Endodermal cell (in vitro differentiated cells): ENCODE results near the gene NEK10. TPM values are rescaled to one million over a fixed set of nuclear protein-coding genes. Genes with fewer than 3 reads are reported as not detected.

ENCODE experiments used
- DNase-seq: peaks from one replicate; pipeline ENCODE4 v3.0.0-alpha.2; 2017
- H3K27ac ChIP-seq: 2 replicates; pipeline ENCODE4 v1.5.1; 2013; ENCODE audit warnings: mild to moderate bottlenecking, low read depth, low read length, moderate library complexity
- H3K27me3 ChIP-seq: 2 replicates; pipeline ENCODE4 v1.6.1; 2013; ENCODE audit warnings: mild to moderate bottlenecking, low read length, moderate library complexity; ENCODE audit not compliant: insufficient read depth, control insufficient read depth, poor library complexity, severe bottlenecking
- H3K36me3 ChIP-seq: 2 replicates; pipeline ENCODE4 v1.7.0; 2013; ENCODE audit warnings: mild to moderate bottlenecking, low read length, moderate library complexity; ENCODE audit not compliant: control insufficient read depth, insufficient read depth
- H3K4me1 ChIP-seq: one replicate; pipeline ENCODE4 v1.7.0; 2013; ENCODE audit warnings: low read length; ENCODE audit not compliant: control insufficient read depth, insufficient read depth
- H3K4me3 ChIP-seq: 2 replicates; pipeline ENCODE4 v1.5.1; 2013; ENCODE audit warnings: mild to moderate bottlenecking, low read length, moderate library complexity
- H3K9ac ChIP-seq: 2 replicates; pipeline ENCODE4 v1.6.1; 2013; ENCODE audit warnings: mild to moderate bottlenecking, low read length, moderate library complexity; ENCODE audit not compliant: poor library complexity, severe bottlenecking; ENCODE audit errors: extremely low read depth
- H3K9me3 ChIP-seq: 2 replicates; pipeline ENCODE4 v1.6.1; 2013; ENCODE audit warnings: mild to moderate bottlenecking, low read length, moderate library complexity; ENCODE audit not compliant: control insufficient read depth
- H3K27ac Mint-ChIP-seq: 2 replicates; pipeline ENCODE4 v1.8.0; 2020; ENCODE audit warnings: mixed read lengths
- H3K27me3 Mint-ChIP-seq: 2 replicates; pipeline ENCODE4 v1.8.0; 2021; ENCODE audit warnings: mild to moderate bottlenecking, mixed read lengths; ENCODE audit not compliant: insufficient read depth
- H3K36me3 Mint-ChIP-seq: 2 replicates; pipeline ENCODE4 v1.8.0; 2020; ENCODE audit warnings: low read depth, mixed read lengths
- H3K4me1 Mint-ChIP-seq: 2 replicates; pipeline ENCODE4 v1.8.0; 2020; ENCODE audit warnings: mixed read lengths
- H3K4me3 Mint-ChIP-seq: 2 replicates; pipeline ENCODE4 v1.8.0; 2020; ENCODE audit warnings: mild to moderate bottlenecking, moderate library complexity, mixed read lengths
- H3K9me3 Mint-ChIP-seq: 2 replicates; pipeline ENCODE4 v1.8.0; 2020; ENCODE audit warnings: mild to moderate bottlenecking, mixed read lengths
- WGBS, 2 experiments: methylation state at CpG; one replicate each; pipeline versions ENCODE4 v1.1.5 to v1.1.7; 2013; ENCODE audit warnings: missing lambda C conversion rate in 2 of 2, mixed read lengths in 1 of 2; ENCODE audit not compliant: insufficient coverage in 1 of 2, insufficient read length in 1 of 2; 5-methylcytosine and 5-hydroxymethylcytosine counted together
- total RNA-seq, 2 donors: library from RNA; stranded (reverse); fragmentation: NEBNext Ultra II Directional in 1 of 2; extraction: Animal tissue kit (Norgen Biotek cat#: 25700) in 1 of 2; gene quantifications; 2 replicates in 1 of 2; 3 replicates in 1 of 2; pipeline ENCODE4 v1.2.1, GENCODE V29; 2021
- TF ChIP-seq, protein P1 (sequence below): fragments of 200-600 bp; sonication (generic); conservative IDR thresholded peaks from 2 replicates; pipeline ENCODE4 v1.5.0; 2021; ENCODE audit warnings: antibody characterized with exemption, mild to moderate bottlenecking

Gene NEK10
- total RNA-seq, 2 donors from 2014 or later: 1.3 to 2.4 TPM

GRCh38 chr3:27376109-27376772 lies 7.1 kb upstream of the NEK10 start:
- Histone ChIP-seq H3K4me1 (no peaks in the 10 kb centered on the region), H3K36me3 (peaks cover 43% of the 10 kb centered on the region), H3K27me3 (no peaks in the 10 kb centered on the region), H3K9me3 (no peaks in the 10 kb centered on the region), H3K4me3 (no peak overlapping the region), H3K9ac (no peak overlapping the region), H3K27ac (no peak overlapping the region)
- no peak for DNase-seq
- Mint-ChIP-seq H3K27ac (no peak overlapping the region), H3K4me1 (no peaks in the 10 kb centered on the region), H3K9me3 (no peaks in the 10 kb centered on the region), H3K36me3 (peaks cover 17% of the 10 kb centered on the region), H3K4me3 (no peak overlapping the region), H3K27me3 (no peaks in the 10 kb centered on the region)
- 98 to 100% methylated on average over 2 to 5 of the region's 6 CpGs for WGBS, 2 experiments
- TF ChIP-seq, protein P1, sequence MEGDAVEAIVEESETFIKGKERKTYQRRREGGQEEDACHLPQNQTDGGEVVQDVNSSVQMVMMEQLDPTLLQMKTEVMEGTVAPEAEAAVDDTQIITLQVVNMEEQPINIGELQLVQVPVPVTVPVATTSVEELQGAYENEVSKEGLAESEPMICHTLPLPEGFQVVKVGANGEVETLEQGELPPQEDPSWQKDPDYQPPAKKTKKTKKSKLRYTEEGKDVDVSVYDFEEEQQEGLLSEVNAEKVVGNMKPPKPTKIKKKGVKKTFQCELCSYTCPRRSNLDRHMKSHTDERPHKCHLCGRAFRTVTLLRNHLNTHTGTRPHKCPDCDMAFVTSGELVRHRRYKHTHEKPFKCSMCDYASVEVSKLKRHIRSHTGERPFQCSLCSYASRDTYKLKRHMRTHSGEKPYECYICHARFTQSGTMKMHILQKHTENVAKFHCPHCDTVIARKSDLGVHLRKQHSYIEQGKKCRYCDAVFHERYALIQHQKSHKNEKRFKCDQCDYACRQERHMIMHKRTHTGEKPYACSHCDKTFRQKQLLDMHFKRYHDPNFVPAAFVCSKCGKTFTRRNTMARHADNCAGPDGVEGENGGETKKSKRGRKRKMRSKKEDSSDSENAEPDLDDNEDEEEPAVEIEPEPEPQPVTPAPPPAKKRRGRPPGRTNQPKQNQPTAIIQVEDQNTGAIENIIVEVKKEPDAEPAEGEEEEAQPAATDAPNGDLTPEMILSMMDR: no peak

- 94 to 100% methylated on average over 1 of the region's 1 CpG for WGBS, 2 experiments
- Histone ChIP-seq H3K27me3 (peaks cover 4% of the 10 kb centered on the region), H3K27ac (no peak overlapping the region), H3K36me3 (no peaks in the 10 kb centered on the region), H3K9me3 (no peaks in the 10 kb centered on the region), H3K4me1 (no peaks in the 10 kb centered on the region), H3K9ac (no peak overlapping the region), H3K4me3 (no peak overlapping the region)
- no peaks in the 10 kb centered on the region for H3K36me3 Mint-ChIP-seq
- H3K4me1 Mint-ChIP-seq: peaks cover 4% of the 10 kb centered on the region
- H3K9me3 Mint-ChIP-seq: no peaks in the 10 kb centered on the region
- peaks cover 11% of the 10 kb centered on the region for H3K27me3 Mint-ChIP-seq
- no peak overlapping the region for H3K4me3 Mint-ChIP-seq
- TF ChIP-seq, protein P1: no peak
- no peak overlapping the region for H3K27ac Mint-ChIP-seq
- DNase-seq: no peak
Measured at GRCh38 chr3:27366062-27366591, 3.1 kb downstream of the NEK10 start.

DNA sequence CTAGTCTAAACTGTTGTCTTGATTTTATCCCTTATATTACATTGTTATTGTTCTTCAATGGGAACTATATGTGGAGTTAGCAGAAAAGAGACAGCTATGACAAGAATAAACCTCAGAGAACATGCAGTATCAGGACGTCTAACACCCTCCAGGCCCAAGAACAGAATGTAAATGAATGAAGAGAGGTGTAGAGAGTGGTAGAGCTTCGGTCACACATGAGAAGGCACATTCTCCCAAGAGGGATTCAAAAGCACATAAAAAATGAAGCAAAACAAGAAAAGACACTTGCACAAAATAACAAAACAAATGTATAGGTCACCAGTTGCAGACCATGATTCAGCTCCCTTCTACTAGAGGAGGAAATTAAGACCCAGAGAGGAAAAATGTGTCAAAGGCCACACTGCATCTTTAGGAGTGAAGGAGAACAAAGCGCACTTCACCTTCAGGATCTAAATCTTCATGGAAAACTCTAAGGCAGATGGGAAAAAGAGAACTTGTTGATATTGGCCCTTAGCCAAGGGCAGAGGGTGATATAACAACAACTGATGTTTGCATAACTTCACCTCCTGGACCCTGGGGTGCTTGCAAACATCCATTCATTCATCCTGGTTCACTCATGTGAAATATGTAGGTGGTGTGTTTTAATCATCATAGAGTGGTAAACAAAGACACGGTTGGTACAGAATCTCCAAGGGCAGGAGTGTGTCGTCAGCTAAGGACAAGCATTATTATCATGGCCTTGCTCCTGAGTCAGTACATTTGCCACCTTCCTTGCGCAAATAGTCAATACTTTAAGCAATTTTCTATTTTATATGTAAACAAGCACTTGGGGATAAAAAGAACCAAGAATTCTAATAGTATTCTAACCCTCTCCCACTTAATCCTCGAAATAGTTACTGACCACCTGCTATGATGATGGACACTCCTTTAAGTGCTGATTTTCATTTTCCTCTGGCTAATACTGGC lies 8.8 kb downstream of the NEK10 start:
- H3K9me3 Mint-ChIP-seq: peaks cover 2% of the 10 kb centered on the region
- H3K36me3 ChIP-seq: no peaks in the 10 kb centered on the region
- no peak overlapping the region for H3K27ac ChIP-seq
- H3K4me3 Mint-ChIP-seq: no peak overlapping the region
- no peaks in the 10 kb centered on the region for H3K9me3 ChIP-seq
- peaks cover 4% of the 10 kb centered on the region for H3K4me1 Mint-ChIP-seq
- H3K27ac Mint-ChIP-seq: no peak overlapping the region
- no peaks in the 10 kb centered on the region for H3K36me3 Mint-ChIP-seq
- H3K4me3 ChIP-seq: no peak overlapping the region
- H3K9ac ChIP-seq: no peak overlapping the region
- TF ChIP-seq, protein P1: no peak
- no peaks in the 10 kb centered on the region for H3K27me3 ChIP-seq
- no peak for DNase-seq
- WGBS, 2 experiments: 92 to 96% methylated on average over 4 to 7 of the region's 7 CpGs
- H3K27me3 Mint-ChIP-seq: no peaks in the 10 kb centered on the region
- H3K4me1 ChIP-seq: no peaks in the 10 kb centered on the region
